NCI-H82 (cell line): Measurements from ENCODE around the gene SPAG16.

Experiments
- DNase-seq: peaks from one replicate; lab custom pipeline; 2025; lab: John Stamatoyannopoulos, UW

Gene SPAG16

DNA sequence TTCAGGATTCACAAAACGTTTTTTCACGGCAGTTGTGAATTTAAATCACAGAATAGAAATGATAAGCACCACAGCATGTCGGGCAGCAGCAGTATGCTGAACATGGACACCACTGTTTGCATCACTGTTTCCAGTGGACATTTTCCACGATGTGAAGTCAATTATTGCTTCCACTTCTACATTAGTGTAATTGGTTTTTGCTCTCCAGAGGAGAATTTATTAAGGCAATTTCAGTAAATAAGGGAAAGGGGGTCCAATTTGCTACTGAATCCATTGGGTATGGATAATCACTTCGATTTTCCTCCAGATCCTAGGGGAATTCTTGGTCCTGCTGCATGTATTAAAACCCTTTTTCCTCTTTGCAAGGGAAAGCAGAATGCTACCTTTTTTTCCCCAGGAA is 1096.4 kb downstream of the SPAG16 start:
- DNase-seq = no peak

GRCh38 chr2:214382229-214382628 is 1098.0 kb downstream of the SPAG16 start:
- DNase-seq = peak; percentile 72

DNA sequence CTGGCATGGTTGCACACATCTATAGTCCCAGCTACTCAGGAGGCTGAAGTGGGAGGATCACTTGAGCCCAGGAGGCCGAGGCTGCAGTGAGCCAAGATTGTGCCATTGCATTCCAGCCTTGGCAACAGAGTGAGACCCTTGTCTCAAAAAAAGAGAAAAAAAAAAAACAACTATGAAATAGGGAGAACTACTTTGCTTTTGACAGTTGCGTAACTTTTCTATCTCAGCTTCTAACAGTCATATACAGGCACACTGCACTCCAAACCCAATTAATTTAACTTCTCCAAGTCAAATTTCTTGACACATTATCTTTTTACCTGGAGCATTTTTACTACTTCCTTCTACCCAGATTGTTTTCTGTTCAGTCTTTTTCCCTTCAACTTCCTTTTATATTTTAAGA is 1102.5 kb downstream of the SPAG16 start:
- DNase-seq = no peak

DNA sequence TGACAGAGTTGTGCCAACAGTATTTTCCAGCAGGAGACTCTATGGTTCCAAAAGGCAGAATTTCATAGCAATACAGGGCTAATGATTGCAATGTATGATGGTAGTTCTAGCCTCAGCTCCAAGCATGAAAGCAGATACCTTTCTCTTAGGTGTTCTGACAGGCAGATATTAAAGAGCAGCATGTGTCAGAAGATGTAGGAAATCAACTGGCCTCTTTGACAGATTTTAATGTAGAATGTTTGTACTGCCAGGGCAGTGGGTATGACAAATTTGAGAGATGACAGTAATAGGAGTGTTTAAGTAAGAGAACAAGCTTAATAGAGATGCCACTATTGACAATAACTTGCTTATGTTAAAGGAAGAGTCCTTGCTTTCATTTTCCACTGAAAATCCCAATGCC is 1105.1 kb downstream of the SPAG16 start:
- no peak for DNase-seq

DNA sequence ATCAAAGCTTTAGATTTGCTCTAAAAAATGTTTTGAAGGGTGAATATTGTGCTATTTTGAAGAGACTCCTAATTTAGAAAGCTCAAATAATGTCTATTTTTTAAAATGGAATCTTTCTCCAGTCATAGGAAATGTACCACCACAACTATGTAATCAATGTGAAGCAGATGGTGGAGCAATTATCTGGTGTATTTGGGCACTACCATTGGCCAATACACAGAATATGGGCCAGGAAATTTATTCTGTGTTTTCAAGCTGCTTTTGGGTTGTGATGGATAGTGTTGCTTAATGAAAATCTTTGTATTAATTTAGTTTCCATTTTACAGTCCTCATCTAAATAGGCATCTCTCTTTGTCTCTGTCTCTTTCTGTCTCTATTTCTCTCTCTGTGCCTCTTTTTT is 1109.5 kb downstream of the SPAG16 start:
- DNase-seq = no peak

- DNase-seq = no peak
Observed at GRCh38 chr2:214395040-214395439, 1110.8 kb downstream of the SPAG16 start.

DNA sequence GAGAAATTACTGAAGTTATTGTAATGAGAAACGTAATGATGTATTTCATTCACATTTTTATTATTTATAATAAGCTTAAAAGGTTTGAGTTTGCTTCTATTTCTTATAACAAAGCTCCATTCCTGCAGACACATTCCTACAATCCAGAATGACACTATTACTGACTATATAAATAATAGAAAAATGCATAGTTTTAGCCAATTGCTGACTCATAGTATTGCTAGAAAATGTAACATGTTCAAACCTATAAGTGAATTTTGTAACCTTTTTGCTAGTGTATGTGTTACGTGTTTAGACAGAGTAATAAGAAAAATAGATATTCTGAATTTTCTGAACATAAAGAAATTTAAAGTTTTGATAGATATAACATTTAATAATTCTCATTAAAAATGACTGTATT is 1117.3 kb downstream of the SPAG16 start:
- no peak for DNase-seq

DNA sequence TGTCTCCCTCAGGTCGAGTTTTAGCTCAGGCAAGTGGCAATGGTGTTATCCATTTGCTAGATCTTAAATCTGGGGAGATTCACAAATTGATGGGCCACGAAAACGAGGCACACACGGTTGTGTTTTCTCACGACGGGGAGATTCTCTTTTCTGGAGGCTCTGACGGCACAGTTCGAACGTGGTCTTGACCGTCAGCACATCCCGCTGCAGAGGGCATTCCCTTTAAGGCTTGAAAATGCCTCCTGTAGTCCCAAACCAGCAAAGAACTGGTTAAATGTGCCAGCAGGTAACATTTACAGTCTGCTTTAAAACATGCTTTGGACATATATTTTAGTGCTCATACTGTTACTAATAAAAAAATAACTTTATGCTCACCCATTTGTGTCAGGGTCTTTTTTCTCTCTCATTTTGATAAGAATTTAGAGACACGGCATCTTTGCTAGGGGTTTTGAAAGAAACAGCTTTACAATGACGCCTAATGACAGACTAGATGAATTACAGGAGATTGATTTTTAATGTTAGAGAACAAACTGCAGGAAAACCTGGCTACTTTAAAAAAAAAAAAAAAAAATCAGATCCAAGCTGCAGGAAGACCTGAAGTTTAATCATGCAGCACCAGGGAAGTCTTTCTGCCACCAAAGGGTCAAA is 1126.0 kb downstream of the SPAG16 start:
- no peak for DNase-seq

DNA sequence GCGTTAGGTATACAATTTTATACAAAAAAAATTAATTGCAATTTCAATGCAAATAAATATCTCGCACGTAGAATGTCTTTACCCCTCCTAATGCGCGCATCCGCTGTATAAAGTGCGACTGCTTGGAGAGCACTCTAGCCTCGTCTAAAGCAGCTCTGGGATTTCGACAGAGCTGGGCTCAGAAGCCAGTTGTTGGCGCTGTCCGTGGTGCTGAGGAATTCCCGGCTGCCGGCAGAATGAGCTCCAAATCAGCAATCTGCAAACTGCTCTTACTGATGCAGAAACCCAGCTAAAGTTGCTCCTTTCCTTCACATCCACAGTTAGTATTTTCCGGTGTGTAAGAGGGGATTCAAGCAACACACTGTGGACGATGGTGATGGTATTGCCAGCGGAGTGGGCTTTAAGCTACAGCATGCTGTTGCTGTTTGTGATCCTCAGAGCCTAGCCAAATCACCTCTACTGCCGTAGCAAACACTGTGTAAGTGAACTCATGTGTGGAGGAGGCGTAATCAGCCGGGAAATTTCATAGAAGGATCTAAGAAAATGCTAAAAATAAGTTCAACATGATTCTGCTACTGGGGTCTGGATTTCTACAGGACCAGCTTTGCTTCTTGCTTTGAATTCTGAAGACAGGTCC is 1126.8 kb downstream of the SPAG16 start, which contains the start of gene VWC2L:
VWC2L (plus strand) TSS at position 137 of the 637 bp plus-strand sequence. CDS start 3,140 bp downstream, outside the sequence.
- DNase-seq = no peak

- DNase-seq = no peak
Observed at GRCh38 chr2:214412679-214413078, 1128.4 kb downstream of the SPAG16 start.

DNA sequence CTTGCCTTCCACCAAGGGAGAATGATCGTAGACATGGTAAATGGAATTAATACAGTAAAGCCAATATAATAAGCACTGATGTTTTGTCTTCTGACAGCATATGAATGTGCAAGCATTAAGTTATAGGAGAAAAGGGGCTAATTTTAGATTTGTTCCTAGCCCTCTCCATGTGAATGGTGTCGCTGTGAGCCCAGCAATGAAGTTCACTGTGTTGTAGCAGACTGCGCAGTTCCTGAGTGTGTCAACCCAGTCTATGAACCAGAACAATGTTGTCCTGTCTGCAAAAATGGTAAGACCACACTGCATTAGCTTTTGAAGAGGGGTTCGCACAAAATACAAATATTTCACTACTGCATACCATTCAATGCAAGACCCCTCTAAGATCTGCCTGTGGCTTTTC is 1152.2 kb downstream of the SPAG16 start:
- DNase-seq = no peak

DNA sequence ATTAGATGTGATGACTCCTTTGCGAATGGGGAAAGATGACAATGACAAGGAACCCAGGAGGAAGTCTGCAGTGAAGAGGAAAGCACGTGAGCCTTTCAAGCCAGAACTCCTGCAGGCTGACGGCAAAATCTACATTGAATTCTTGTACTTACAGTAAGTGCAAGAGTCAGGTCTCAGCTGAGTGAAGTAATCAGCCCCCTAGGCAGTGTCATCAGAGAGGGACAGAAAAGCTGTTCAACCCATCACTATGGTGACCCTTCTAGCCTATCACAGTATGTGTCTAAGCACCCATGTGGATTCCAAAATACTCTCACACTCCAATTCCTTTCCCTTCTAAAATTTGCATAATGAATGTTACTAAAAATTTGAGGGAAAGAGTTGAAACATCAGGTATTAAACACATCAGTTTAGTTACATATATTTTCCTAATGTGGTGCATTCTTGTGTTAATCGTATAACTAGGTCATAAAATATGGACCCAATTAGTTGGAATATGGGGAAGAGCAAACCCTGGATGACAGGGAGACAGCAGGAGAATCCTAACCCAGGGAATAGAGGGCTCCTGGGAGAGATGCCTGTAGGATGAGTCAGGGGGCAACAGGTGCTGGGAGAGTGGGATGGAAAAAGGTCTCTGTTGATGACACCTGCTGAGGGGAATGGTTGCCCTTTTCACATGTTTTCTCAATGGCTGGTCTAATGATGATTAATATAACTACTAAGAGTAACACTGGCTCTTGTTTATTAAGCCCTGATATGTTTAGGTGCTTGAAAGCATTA is 1166.0 kb downstream of the SPAG16 start:
- DNase-seq = no peak

GRCh38 chr2:214451516-214452275 is 1167.4 kb downstream of the SPAG16 start:
- DNase-seq = no peak
